Colonic mucosa (tissue), 4 donors: ENCODE data around the gene NCL. TPM values are rescaled to one million over a fixed set of nuclear protein-coding genes. Genes with fewer than 3 reads are reported as not detected.

Source experiments
- DNase-seq: peaks from one replicate; pipeline ENCODE4 v3.0.0-alpha.2; 2020
- H3K27ac ChIP-seq: fragments of 200-600 bp; one replicate; pipeline ENCODE4 v1.8.0; 2021
- H3K27me3 ChIP-seq: fragments of 200-600 bp; one replicate; pipeline ENCODE4 v1.8.0; 2021
- H3K36me3 ChIP-seq: fragments of 200-600 bp; one replicate; pipeline ENCODE4 v1.8.0; 2021
- H3K4me1 ChIP-seq: fragments of 200-600 bp; one replicate; pipeline ENCODE4 v1.8.0; 2021; ENCODE audit warnings: mild to moderate bottlenecking
- H3K4me3 ChIP-seq: fragments of 200-600 bp; one replicate; pipeline ENCODE4 v1.8.0; 2021
- H3K9ac ChIP-seq, 2 donors: one replicate each; pipeline ENCODE4 v1.7.0; 2013; ENCODE audit warnings: control low read depth in 2 of 2, low read depth in 2 of 2, low read length in 2 of 2
- H3K9me3 ChIP-seq: fragments of 200-600 bp; one replicate; pipeline ENCODE4 v1.8.0; 2021
- CTCF ChIP-seq: fragments of 200-600 bp; IDR thresholded peaks from one replicate; pipeline ENCODE4 v1.8.0; 2022; ENCODE audit warnings: antibody characterized with exemption, mild to moderate bottlenecking
- intact Hi-C: fragments of 100-400 bp; cut with DNase I; formaldehyde crosslinking; loops from one replicate; pipeline ENCODE4 v1.14.1; 2022
- total RNA-seq, 2 donors: library from RNA; stranded (reverse); fragmentation: NEBNext Ultra II Directional in 1 of 2; extraction: Animal tissue kit (Norgen Biotek cat#: 25700) in 1 of 2; gene quantifications; one replicate each; pipeline ENCODE4 v1.2.1, GENCODE V29; 2021
- donor health status: healthy.
- donor health status: DM: no; HTN: no; CAD: no.
- donor health status: DM: no; HTN: no; CAD: no.

The NCL gene
- total RNA-seq, 2 donors from 2014 or later: 309 to 534 TPM

DNA sequence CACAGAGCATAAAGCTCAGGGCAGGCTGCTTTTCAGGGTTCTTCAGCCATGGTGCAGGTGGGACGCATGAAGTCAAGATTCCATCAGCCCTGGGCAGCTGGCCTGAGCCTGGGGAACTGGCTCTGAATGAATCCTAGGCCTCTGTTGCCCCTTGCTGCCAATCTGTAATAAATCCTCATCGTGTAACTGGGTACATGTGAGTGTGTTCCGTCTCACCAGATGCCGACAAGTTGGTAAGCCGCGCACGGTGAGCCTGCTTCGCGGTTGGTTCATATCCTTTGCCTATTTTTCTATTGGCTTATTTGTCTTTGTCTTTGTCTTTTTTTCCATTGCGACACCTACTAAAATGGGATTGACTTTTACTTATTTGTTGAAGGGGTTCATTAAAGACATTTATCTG lies 41.1 kb downstream of the NCL start:
- Histone ChIP-seq H3K9me3 (no peaks in the 10 kb centered on the region), H3K9ac (no peak overlapping the region), H3K27me3 (no peaks in the 10 kb centered on the region), H3K4me1 (no peaks in the 10 kb centered on the region), H3K36me3 (no peaks in the 10 kb centered on the region), H3K4me3 (no peak overlapping the region), H3K27ac (no peak overlapping the region)
- no peak for TF ChIP-seq CTCF
- no peak for DNase-seq
- intact Hi-C loops: no loop called here

GRCh38 chr2:231422056-231422455 lies 42.2 kb downstream of the NCL start:
- H3K36me3 ChIP-seq: no peaks in the 10 kb centered on the region
- no peak overlapping the region for H3K27ac ChIP-seq
- no peaks in the 10 kb centered on the region for H3K4me1 ChIP-seq
- H3K27me3 ChIP-seq: no peaks in the 10 kb centered on the region
- H3K9ac ChIP-seq: no peak overlapping the region
- no peak overlapping the region for H3K4me3 ChIP-seq
- no peak for DNase-seq
- intact Hi-C loops: no loop called here
- TF ChIP-seq CTCF: no peak
- H3K9me3 ChIP-seq: no peaks in the 10 kb centered on the region

- no peak overlapping the region for H3K27ac ChIP-seq
- TF ChIP-seq CTCF: no peak
- no peak for DNase-seq
- no peak overlapping the region for H3K9ac ChIP-seq
- H3K4me1 ChIP-seq: no peaks in the 10 kb centered on the region
- intact Hi-C loops: no loop called here
- H3K27me3 ChIP-seq: no peaks in the 10 kb centered on the region
- H3K36me3 ChIP-seq: no peaks in the 10 kb centered on the region
- no peaks in the 10 kb centered on the region for H3K9me3 ChIP-seq
- no peak overlapping the region for H3K4me3 ChIP-seq
These were observed 43.2 kb downstream of the NCL start for GRCh38 chr2:231421051-231421580.

DNA sequence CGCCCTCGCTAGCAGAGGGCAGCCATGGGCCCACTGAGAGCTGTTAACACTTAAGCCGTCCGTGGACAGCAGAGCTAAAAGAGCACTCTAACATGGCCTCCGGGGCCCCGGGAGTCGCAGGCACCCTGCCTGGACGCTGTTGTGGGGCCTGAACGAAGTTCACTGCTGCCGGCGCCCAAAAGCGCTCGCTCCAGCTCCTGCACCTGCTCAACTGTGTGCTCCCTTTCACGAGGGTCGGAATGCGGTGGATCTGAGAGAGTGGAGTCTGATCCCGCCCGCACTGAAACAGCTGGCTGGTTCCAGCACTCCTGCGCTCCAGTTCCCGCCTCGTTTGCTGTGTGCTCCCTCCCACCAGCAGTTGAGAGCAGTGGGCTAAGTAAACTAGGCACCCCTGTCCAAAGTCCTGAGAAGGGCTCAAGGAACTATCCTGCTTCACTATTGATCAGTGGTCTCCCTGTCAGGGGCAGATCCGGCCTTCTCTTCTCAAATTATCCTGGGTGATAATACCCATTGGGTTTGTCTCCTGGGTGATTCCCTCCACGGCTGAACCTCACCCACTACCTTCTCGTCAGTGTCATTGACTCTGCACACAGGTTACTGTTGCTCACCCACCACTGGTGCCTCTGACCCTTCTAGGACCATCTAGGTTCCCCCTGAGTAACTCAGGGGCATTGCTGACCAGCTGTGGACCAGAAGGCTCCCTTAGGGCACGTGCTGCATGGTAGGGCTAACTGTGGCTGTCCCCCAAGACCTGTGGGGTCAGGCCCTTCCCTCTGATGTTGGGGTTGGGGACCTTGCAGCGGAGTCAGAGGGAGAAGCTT lies 45.3 kb downstream of the NCL start:
- H3K36me3 ChIP-seq: no peaks in the 10 kb centered on the region
- no peak for TF ChIP-seq CTCF
- intact Hi-C loops: no loop called here
- no peaks in the 10 kb centered on the region for H3K9me3 ChIP-seq
- H3K9ac ChIP-seq: no peak overlapping the region
- no peak for DNase-seq
- no peaks in the 10 kb centered on the region for H3K27me3 ChIP-seq
- no peaks in the 10 kb centered on the region for H3K4me1 ChIP-seq
- no peak overlapping the region for H3K27ac ChIP-seq
- H3K4me3 ChIP-seq: no peak overlapping the region

DNA sequence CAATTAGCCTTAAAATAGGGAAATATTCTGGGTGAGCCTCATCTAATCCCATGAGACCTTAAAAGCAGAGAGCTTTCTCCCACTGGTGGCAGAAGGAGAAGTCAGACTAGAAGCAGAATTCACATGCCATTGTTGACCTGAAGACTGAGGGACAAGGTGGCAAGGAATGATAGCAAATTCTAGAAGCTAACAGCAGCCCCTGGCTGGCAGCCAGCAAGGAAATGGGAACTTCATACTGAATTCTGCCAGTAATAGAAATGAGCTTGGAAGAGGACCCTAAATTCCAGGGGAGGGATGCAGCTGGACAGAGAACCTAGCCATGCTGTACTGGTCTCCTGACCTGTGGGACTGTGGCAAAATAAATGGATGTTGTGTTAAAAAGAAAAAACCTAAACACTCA lies 49.3 kb downstream of the NCL start:
- Histone ChIP-seq H3K9me3 (no peaks in the 10 kb centered on the region), H3K27me3 (no peaks in the 10 kb centered on the region), H3K36me3 (no peaks in the 10 kb centered on the region), H3K9ac (no peak overlapping the region), H3K4me3 (no peak overlapping the region), H3K4me1 (peaks cover 4% of the 10 kb centered on the region), H3K27ac (peak overlapping the region; percentile 86)
- TF ChIP-seq CTCF: no peak
- DNase-seq: peak; percentile 66
- intact Hi-C loops: no loop called here
